ENCODE measurements around the gene BPIFB4. TPM values are rescaled to one million over a fixed set of nuclear protein-coding genes. Genes with fewer than 3 reads are reported as not detected.

Gene BPIFB4
- polyA plus RNA-seq, 1 donor (not counting 4 experiments of a cell fraction or from before 2014, with no cell fraction given) = not detected

DNA sequence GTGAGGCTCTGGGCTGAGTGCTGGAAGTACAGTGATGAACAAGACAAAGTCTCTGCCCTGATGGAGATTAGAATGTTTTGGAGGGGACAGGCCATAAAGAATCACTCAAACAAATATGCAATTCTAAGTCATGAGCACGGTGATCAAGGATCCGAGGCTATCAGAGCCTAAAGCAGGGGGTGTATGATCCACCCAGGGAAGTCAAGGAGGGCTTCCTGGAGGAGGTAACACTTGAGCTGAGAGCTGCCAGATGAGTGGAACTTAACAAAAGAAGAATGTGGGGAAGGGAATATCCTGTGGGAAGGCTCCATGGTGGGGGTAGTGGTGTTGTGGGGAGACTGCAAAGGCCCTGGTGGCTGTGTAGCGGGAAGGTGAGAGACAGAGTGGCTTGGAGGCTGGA, 12.2 kb downstream of the BPIFB4 start:
- Histone ChIP-seq H3K9me3 (ENCODE audit: control insufficient read depth, low read depth, low read length) (no peaks in the 10 kb centered on the region), H2AFZ (ENCODE audit: control insufficient read depth, low read length) (no peak overlapping the region)
- dilution Hi-C loops (cut with MboI; ENCODE audit: extremely low pct_ligation_motif_present, low sequenced_read_pairs) = no loop called here

DNA sequence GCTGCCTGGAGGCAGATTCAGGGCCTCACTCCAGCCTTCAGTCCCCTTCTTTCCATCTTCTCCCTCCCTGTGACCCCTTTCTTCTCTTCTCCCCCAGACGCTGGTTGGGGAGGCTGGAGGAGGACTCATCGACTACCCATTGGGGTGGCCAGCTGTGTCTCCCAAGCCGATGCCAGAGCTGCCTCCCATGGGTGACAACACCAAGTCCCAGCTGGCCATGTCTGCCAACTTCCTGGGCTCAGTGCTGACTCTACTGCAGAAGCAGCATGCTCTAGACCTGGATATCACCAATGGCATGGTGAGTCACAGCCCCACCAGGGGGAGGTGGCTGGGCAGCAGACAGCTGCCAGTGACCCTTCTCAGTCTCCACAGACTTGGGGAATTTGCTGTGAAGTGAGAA, 12.9 kb downstream of the BPIFB4 start:
- Histone ChIP-seq H3K79me2 (ENCODE audit: control insufficient read depth, insufficient read depth, low read length) (no peaks in the 10 kb centered on the region), H3K9me3 (ENCODE audit: control insufficient read depth, low read depth, low read length) (no peaks in the 10 kb centered on the region), H3K4me2 (ENCODE audit: control insufficient read depth, extremely low read depth, insufficient read depth, low read depth, low read length) (no peak overlapping the region), H4K20me1 (ENCODE audit: control insufficient read depth, extremely low read depth, insufficient read depth, low read length) (no peaks in the 10 kb centered on the region), H3K27me3 (ENCODE audit: control insufficient read depth, extremely low read depth, insufficient read depth, low read length) (no peaks in the 10 kb centered on the region), H3K27ac (ENCODE audit: control insufficient read depth, insufficient read depth, low read length) (no peak overlapping the region), H3K9me1 (ENCODE audit: control insufficient read depth, extremely low read depth, insufficient read depth, low read length) (no peaks in the 10 kb centered on the region), H2AFZ (ENCODE audit: control insufficient read depth, low read length) (no peak overlapping the region), H3K36me3 (ENCODE audit: control insufficient read depth in 2 of 2, extremely low read depth in 1 of 2, insufficient read depth in 2 of 2, low read length in 2 of 2) (no peaks in the 10 kb centered on the region), H3K4me1 (ENCODE audit: control insufficient read depth, extremely low read depth, insufficient read depth, low read length) (no peaks in the 10 kb centered on the region), H3K9ac (ENCODE audit: control insufficient read depth, extremely low read depth, insufficient read depth, low read length) (no peak overlapping the region), H3K4me3 (ENCODE audit: control insufficient read depth in 2 of 3, extremely low read depth in 1 of 3, insufficient read depth in 2 of 3, low read depth in 1 of 3, low read length in 3 of 3) (no peak overlapping the region)
- DNase-seq (ENCODE audit: low read depth, low spot score) (no peak), FAIRE-seq (no peak)
- dilution Hi-C loops (cut with MboI; ENCODE audit: extremely low pct_ligation_motif_present, low sequenced_read_pairs) = no loop called here
- TF ChIP-seq, protein P1, sequence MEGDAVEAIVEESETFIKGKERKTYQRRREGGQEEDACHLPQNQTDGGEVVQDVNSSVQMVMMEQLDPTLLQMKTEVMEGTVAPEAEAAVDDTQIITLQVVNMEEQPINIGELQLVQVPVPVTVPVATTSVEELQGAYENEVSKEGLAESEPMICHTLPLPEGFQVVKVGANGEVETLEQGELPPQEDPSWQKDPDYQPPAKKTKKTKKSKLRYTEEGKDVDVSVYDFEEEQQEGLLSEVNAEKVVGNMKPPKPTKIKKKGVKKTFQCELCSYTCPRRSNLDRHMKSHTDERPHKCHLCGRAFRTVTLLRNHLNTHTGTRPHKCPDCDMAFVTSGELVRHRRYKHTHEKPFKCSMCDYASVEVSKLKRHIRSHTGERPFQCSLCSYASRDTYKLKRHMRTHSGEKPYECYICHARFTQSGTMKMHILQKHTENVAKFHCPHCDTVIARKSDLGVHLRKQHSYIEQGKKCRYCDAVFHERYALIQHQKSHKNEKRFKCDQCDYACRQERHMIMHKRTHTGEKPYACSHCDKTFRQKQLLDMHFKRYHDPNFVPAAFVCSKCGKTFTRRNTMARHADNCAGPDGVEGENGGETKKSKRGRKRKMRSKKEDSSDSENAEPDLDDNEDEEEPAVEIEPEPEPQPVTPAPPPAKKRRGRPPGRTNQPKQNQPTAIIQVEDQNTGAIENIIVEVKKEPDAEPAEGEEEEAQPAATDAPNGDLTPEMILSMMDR (optimal IDR thresholded peaks at IDR 0.05 in 1 of 3, IDR thresholded peaks at IDR 0.05 in 1 of 3, conservative IDR thresholded peaks at IDR 0.05 in 1 of 3; ENCODE audit: extremely low read depth in 1 of 3, insufficient read depth in 2 of 3, low read length in 3 of 3) = no peak
- TF ChIP-seq EZH2 (IDR thresholded peaks at IDR 0.05; ENCODE audit: low read length) = no peak

More for the DNA sequence above, 12.2 kb downstream of the BPIFB4 start:
- Histone ChIP-seq H3K9me1 (ENCODE audit: control insufficient read depth, extremely low read depth, insufficient read depth, low read length) (no peaks in the 10 kb centered on the region), H3K9ac (ENCODE audit: control insufficient read depth, extremely low read depth, insufficient read depth, low read length) (no peak overlapping the region), H3K4me3 (ENCODE audit: control insufficient read depth in 2 of 3, extremely low read depth in 1 of 3, insufficient read depth in 2 of 3, low read depth in 1 of 3, low read length in 3 of 3) (no peak overlapping the region), H3K27me3 (ENCODE audit: control insufficient read depth, extremely low read depth, insufficient read depth, low read length) (no peaks in the 10 kb centered on the region), H3K4me2 (ENCODE audit: control insufficient read depth, extremely low read depth, insufficient read depth, low read depth, low read length) (no peak overlapping the region), H3K79me2 (ENCODE audit: control insufficient read depth, insufficient read depth, low read length) (no peaks in the 10 kb centered on the region), H3K4me1 (ENCODE audit: control insufficient read depth, extremely low read depth, insufficient read depth, low read length) (no peaks in the 10 kb centered on the region), H3K36me3 (ENCODE audit: control insufficient read depth in 2 of 2, extremely low read depth in 1 of 2, insufficient read depth in 2 of 2, low read length in 2 of 2) (no peaks in the 10 kb centered on the region), H4K20me1 (ENCODE audit: control insufficient read depth, extremely low read depth, insufficient read depth, low read length) (no peaks in the 10 kb centered on the region), H3K27ac (ENCODE audit: control insufficient read depth, insufficient read depth, low read length) (no peak overlapping the region)
- no peak for FAIRE-seq
- TF ChIP-seq, protein P1 (optimal IDR thresholded peaks at IDR 0.05 in 1 of 3, IDR thresholded peaks at IDR 0.05 in 1 of 3, conservative IDR thresholded peaks at IDR 0.05 in 1 of 3; ENCODE audit: extremely low read depth in 1 of 3, insufficient read depth in 2 of 3, low read length in 3 of 3) = no peak
- TF ChIP-seq EZH2 (IDR thresholded peaks at IDR 0.05; ENCODE audit: low read length) = no peak
- no peak for DNase-seq (ENCODE audit: low read depth, low spot score)
